HEK293 (cell line): Measurements from ENCODE around the gene ZNF367.

Source experiments
- CTCF ChIA-PET: fragments of 350-600 bp; formaldehyde crosslinking; extraction: SDS; loops from one replicate; lab custom pipeline; 2021; ENCODE audit warnings: antibody characterized with exemption; lab: Yijun Ruan, JAX
- POLR2A ChIA-PET: fragments of 300-600 bp; formaldehyde crosslinking; extraction: SDS; loops from one replicate; lab custom pipeline; 2020; ENCODE audit warnings: antibody characterized with exemption, inconsistent platforms; lab: Yijun Ruan, JAX
- H3K27ac ChIP-seq: fragments of 200-500 bp; sonication (Bioruptor generic); 2 replicates; pipeline ENCODE4 v1.5.1; 2014; ENCODE audit warnings: low read depth, low read length, control low read depth, inconsistent platforms; ENCODE audit errors: extremely low read depth
- H3K36me3 ChIP-seq, 2 experiments: fragments of 200-500 bp in 1 of 2; sonication (Bioruptor generic) in 1 of 2; 1 replicate in 1 of 2; 2 replicates in 1 of 2; pipeline ENCODE4 v1.5.1; 2014 to 2017; ENCODE audit warnings: inconsistent platforms in 2 of 2, low read length in 2 of 2; ENCODE audit not compliant: control insufficient read depth in 2 of 2, insufficient read depth in 1 of 2
- H3K4me1 ChIP-seq: fragments of 200-500 bp; sonication (Bioruptor generic); 2 replicates; pipeline ENCODE4 v1.5.1; 2014; ENCODE audit warnings: mild to moderate bottlenecking, low read length, inconsistent platforms; ENCODE audit not compliant: control insufficient read depth, insufficient read depth
- H3K4me3 ChIP-seq: 2 replicates; pipeline ENCODE4 v1.5.1; 2011; ENCODE audit warnings: low read depth, mild to moderate bottlenecking, control low read depth, low read length, moderate library complexity
- H3K9me3 ChIP-seq: fragments of 200-500 bp; sonication (Bioruptor generic); 2 replicates; pipeline ENCODE4 v1.5.1; 2014; ENCODE audit warnings: low read depth, low read length, inconsistent platforms; ENCODE audit not compliant: control insufficient read depth, insufficient read depth
- AEBP2 ChIP-seq: fragments of 450-650 bp; formaldehyde crosslinking; IDR thresholded peaks from 2 replicates; pipeline ENCODE4 v1.5.1; 2016; ENCODE audit warnings: missing biosample characterization, missing genetic modification characterization, borderline replicate concordance
- BCL11A ChIP-seq: fragments of 450-650 bp; formaldehyde crosslinking; IDR thresholded peaks from 2 replicates; pipeline ENCODE4 v1.5.1; 2016; ENCODE audit warnings: low read depth, missing biosample characterization, missing genetic modification characterization
- IKZF3 ChIP-seq: fragments of 450-650 bp; IDR thresholded peaks from 2 replicates; pipeline ENCODE4 v1.5.0; 2018; ENCODE audit warnings: missing biosample characterization, mild to moderate bottlenecking, missing genetic modification characterization, moderate library complexity
- OVOL3 ChIP-seq: fragments of 450-650 bp; formaldehyde crosslinking; IDR thresholded peaks from 2 replicates; pipeline ENCODE4 v1.5.1; 2016; ENCODE audit warnings: missing biosample characterization, missing genetic modification characterization
- PATZ1 ChIP-seq: fragments of 450-650 bp; formaldehyde crosslinking; IDR thresholded peaks from 2 replicates; pipeline ENCODE4 v1.5.1; 2016; ENCODE audit warnings: missing biosample characterization, missing genetic modification characterization
- ZBTB20 ChIP-seq: fragments of 450-650 bp; formaldehyde crosslinking; IDR thresholded peaks from 2 replicates; pipeline ENCODE4 v1.5.1; 2016; ENCODE audit warnings: missing biosample characterization, missing genetic modification characterization
- ZNF10 ChIP-seq: fragments of 450-650 bp; formaldehyde crosslinking; IDR thresholded peaks from 2 replicates; pipeline ENCODE4 v1.5.1; 2017; ENCODE audit warnings: missing biosample characterization, missing genetic modification characterization
- ZNF114 ChIP-seq: fragments of 450-650 bp; formaldehyde crosslinking; IDR thresholded peaks from 2 replicates; pipeline ENCODE4 v1.5.0; 2017; ENCODE audit warnings: missing biosample characterization, missing genetic modification characterization
- ZNF121 ChIP-seq: fragments of 450-650 bp; formaldehyde crosslinking; IDR thresholded peaks from 2 replicates; pipeline ENCODE4 v1.5.1; 2016; ENCODE audit warnings: missing biosample characterization, missing genetic modification characterization
- ZNF146 ChIP-seq: fragments of 450-650 bp; formaldehyde crosslinking; IDR thresholded peaks from 2 replicates; pipeline ENCODE4 v1.5.1; 2016; ENCODE audit warnings: missing biosample characterization, missing genetic modification characterization
- ZNF239 ChIP-seq: fragments of 450-650 bp; formaldehyde crosslinking; IDR thresholded peaks from 2 replicates; pipeline ENCODE4 v1.5.1; 2016; ENCODE audit warnings: missing biosample characterization, missing genetic modification characterization
- ZNF335 ChIP-seq: fragments of 450-650 bp; formaldehyde crosslinking; conservative IDR thresholded peaks from 2 replicates; pipeline ENCODE4 v1.5.1; 2016; ENCODE audit warnings: missing biosample characterization, missing genetic modification characterization
- ZNF433 ChIP-seq: fragments of 450-650 bp; formaldehyde crosslinking; IDR thresholded peaks from 2 replicates; pipeline ENCODE4 v1.5.1; 2016; ENCODE audit warnings: missing biosample characterization, missing genetic modification characterization, low read depth
- ZNF501 ChIP-seq: fragments of 450-650 bp; formaldehyde crosslinking; IDR thresholded peaks from 2 replicates; pipeline ENCODE4 v1.5.1; 2016; ENCODE audit warnings: missing biosample characterization, missing genetic modification characterization
- ZNF529 ChIP-seq: fragments of 450-650 bp; formaldehyde crosslinking; IDR thresholded peaks from 2 replicates; pipeline ENCODE4 v1.5.1; 2017; ENCODE audit warnings: missing genetic modification characterization, missing biosample characterization; ENCODE audit not compliant: insufficient replicate concordance
- ZNF600 ChIP-seq: fragments of 450-650 bp; formaldehyde crosslinking; IDR thresholded peaks from 2 replicates; pipeline ENCODE4 v1.5.1; 2016; ENCODE audit warnings: missing biosample characterization, missing genetic modification characterization
- ZSCAN4 ChIP-seq: fragments of 450-650 bp; formaldehyde crosslinking; IDR thresholded peaks from 2 replicates; pipeline ENCODE4 v1.5.1; 2017; ENCODE audit warnings: missing biosample characterization, missing genetic modification characterization
- TF ChIP-seq, protein P1 (sequence below): fragments of 450-650 bp; formaldehyde crosslinking; IDR thresholded peaks from 2 replicates; pipeline ENCODE4 v1.5.1; 2017; ENCODE audit warnings: missing biosample characterization, missing genetic modification characterization

The ZNF367 gene

DNA sequence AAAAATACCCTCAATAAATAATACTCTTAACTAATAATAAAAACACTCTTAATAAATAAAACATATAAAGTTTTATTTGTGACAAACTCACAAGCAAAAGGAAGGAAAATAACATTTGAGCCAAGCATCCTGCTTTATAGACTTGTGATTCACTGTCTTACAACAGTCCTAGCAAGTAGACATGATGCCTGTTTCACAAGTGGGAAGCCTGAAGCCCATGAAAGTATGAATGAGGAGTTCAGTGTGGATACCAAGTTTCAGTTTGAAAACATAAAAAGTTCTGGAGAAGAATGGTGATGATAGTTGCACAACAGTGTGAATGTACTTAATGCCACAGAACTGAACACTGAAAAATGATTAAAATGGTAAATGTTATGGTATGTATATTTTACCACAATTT is 42.7 kb upstream of the ZNF367 start:
- Histone ChIP-seq H3K9me3 (no peaks in the 10 kb centered on the region), H3K27ac (no peak overlapping the region), H3K4me1 (0 out of 2 replicates have a peak, but pooled peaks cover 4% of the 10 kb centered on the region), H3K36me3 (peaks cover 0 to 14% of the 10 kb centered on the region in 2 experiments), H3K4me3 (no peak overlapping the region)
- CTCF ChIA-PET, result interaction anchor here (0.6 to 1.6 kb wide), 2 partner anchors 16 to 19 kb away, joined by 3 to 5 read pairs; no protein-coding TSS in a partner anchor
- POLR2A ChIA-PET, result no interaction called here
- TF ChIP-seq AEBP2 (no peak), ZNF501 (tag by site-specific recombination) (no peak), ZNF600 (tag by site-specific recombination) (no peak), BCL11A (tag by site-specific recombination) (no peak), ZNF146 (tag by site-specific recombination) (no peak), IKZF3 (no peak), PATZ1 (tag by site-specific recombination) (no peak), ZNF10 (no peak), ZNF433 (tag by site-specific recombination) (no peak)
- TF ChIP-seq, protein P1, sequence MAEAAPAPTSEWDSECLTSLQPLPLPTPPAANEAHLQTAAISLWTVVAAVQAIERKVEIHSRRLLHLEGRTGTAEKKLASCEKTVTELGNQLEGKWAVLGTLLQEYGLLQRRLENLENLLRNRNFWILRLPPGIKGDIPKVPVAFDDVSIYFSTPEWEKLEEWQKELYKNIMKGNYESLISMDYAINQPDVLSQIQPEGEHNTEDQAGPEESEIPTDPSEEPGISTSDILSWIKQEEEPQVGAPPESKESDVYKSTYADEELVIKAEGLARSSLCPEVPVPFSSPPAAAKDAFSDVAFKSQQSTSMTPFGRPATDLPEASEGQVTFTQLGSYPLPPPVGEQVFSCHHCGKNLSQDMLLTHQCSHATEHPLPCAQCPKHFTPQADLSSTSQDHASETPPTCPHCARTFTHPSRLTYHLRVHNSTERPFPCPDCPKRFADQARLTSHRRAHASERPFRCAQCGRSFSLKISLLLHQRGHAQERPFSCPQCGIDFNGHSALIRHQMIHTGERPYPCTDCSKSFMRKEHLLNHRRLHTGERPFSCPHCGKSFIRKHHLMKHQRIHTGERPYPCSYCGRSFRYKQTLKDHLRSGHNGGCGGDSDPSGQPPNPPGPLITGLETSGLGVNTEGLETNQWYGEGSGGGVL (tag by site-specific recombination), result no peak

GRCh38 chr9:96460470-96460869 is 42.3 kb upstream of the ZNF367 start:
- Histone ChIP-seq H3K4me3 (no peak overlapping the region), H3K36me3 (peaks cover 0 to 10% of the 10 kb centered on the region in 2 experiments; a peak in 2 of 3 replicates), H3K9me3 (no peaks in the 10 kb centered on the region), H3K4me1 (0 out of 2 replicates have a peak, but pooled peaks cover 4% of the 10 kb centered on the region), H3K27ac (no peak overlapping the region)
- CTCF ChIA-PET, result interaction anchor here (0.6 to 1.6 kb wide), 2 partner anchors 16 to 19 kb away, joined by 3 to 5 read pairs; no protein-coding TSS in a partner anchor
- POLR2A ChIA-PET, result no interaction called here
- no peak for TF ChIP-seq ZNF239
- no peak for TF ChIP-seq ZNF335 (tag by site-specific recombination)
- TF ChIP-seq ZBTB20 (tag by site-specific recombination), result no peak
- no peak for TF ChIP-seq ZNF121
- no peak for TF ChIP-seq ZSCAN4 (tag by site-specific recombination)
- no peak for TF ChIP-seq ZNF529 (tag by site-specific recombination)
- no peak for TF ChIP-seq OVOL3 (tag by site-specific recombination)
- TF ChIP-seq ZNF114 (tag by site-specific recombination), result no peak
